K562 (cell line): ENCODE data around the gene WWOX. TPM values are rescaled to one million over a fixed set of nuclear protein-coding genes. Genes with fewer than 3 reads are reported as not detected.

Experiments used
- BMI1 ChIP-seq: fragments of 150-350 bp; IDR thresholded peaks from 2 replicates; pipeline ENCODE4 v1.6.1; 2014; ENCODE audit warnings: low read length
- CBFA2T2 ChIP-seq: fragments of 450-650 bp; conservative IDR thresholded peaks from 2 replicates; pipeline ENCODE4 v1.6.1; 2017; ENCODE audit warnings: mild to moderate bottlenecking
- EP300 ChIP-seq: IDR thresholded peaks from 2 replicates; pipeline ENCODE4 v1.6.1; 2012; ENCODE audit warnings: low read length, improper control_type of control experiment
- HMBOX1 ChIP-seq: sonication (generic); IDR thresholded peaks from 2 replicates; pipeline ENCODE4 v1.6.1; 2016
- HOXB6 ChIP-seq: fragments of 250-450 bp; sonication (Bioruptor Pico); IDR thresholded peaks from 2 replicates; pipeline ENCODE4 v1.5.1; 2022; ENCODE audit warnings: mild to moderate bottlenecking, borderline replicate concordance
- ID3 ChIP-seq, 2 experiments: fragments of 250-450 bp in 1 of 2; fragments of 450-650 bp in 1 of 2; sonication (Bioruptor Pico) in 1 of 2; IDR thresholded peaks; 2 replicates each; pipeline versions ENCODE4 v1.6.1 to v1.8.0; 2016 to 2021; ENCODE audit warnings: mild to moderate bottlenecking in 2 of 2, moderate library complexity in 2 of 2, missing compliant biosample characterization in 1 of 2, missing genetic modification characterization in 1 of 2
- JUND ChIP-seq, 2 experiments: IDR thresholded peaks; 2 replicates in 1 of 2; 3 replicates in 1 of 2; pipeline ENCODE4 v1.6.1; 2011; ENCODE audit warnings: borderline replicate concordance in 2 of 2, low read depth in 2 of 2, low read length in 2 of 2, improper control_type of control experiment in 1 of 2, missing biosample characterization in 1 of 2, missing genetic modification characterization in 1 of 2, missing genetic modification reagents in 1 of 2
- KDM1A ChIP-seq, 2 experiments: fragments of 450-650 bp; IDR thresholded peaks; 2 replicates each; pipeline ENCODE4 v1.6.1; 2016; ENCODE audit warnings: mild to moderate bottlenecking in 2 of 2
- NFIX ChIP-seq: fragments of 250-450 bp; sonication (Bioruptor Pico); IDR thresholded peaks from 2 replicates; pipeline ENCODE4 v1.4.0; 2020; ENCODE audit warnings: low read depth, mild to moderate bottlenecking, moderate library complexity
- POLR2G ChIP-seq: fragments of 200-400 bp; formaldehyde crosslinking; IDR thresholded peaks from 2 replicates; pipeline ENCODE4 v1.6.1; 2017; ENCODE audit warnings: low read depth, mild to moderate bottlenecking, antibody characterized with exemption, low read length, moderate library complexity
- TBP ChIP-seq: optimal IDR thresholded peaks from 2 replicates; pipeline ENCODE3; 2011; ENCODE audit warnings: low read depth, low read length, improper control_type of control experiment
- TCF7 ChIP-seq: sonication (generic); IDR thresholded peaks from 2 replicates; pipeline ENCODE4 v1.6.1; 2016; ENCODE audit warnings: antibody characterized with exemption, borderline replicate concordance
- TRIM24 ChIP-seq, 2 experiments: fragments of 450-650 bp; IDR thresholded peaks; 2 replicates each; pipeline ENCODE4 v1.6.1; 2016
- YBX1 ChIP-seq: fragments of 450-650 bp; IDR thresholded peaks from 2 replicates; pipeline ENCODE4 v1.7.1; 2016; ENCODE audit warnings: mild to moderate bottlenecking
- ZBTB5 ChIP-seq: fragments of 450-650 bp; IDR thresholded peaks from 2 replicates; pipeline ENCODE4 v1.6.1; 2017; ENCODE audit warnings: antibody characterized with exemption
- ZFX ChIP-seq: sonication (generic); formaldehyde crosslinking; IDR thresholded peaks from 2 replicates; pipeline ENCODE4 v1.8.0; 2022; ENCODE audit warnings: mild to moderate bottlenecking, missing genetic modification reagents, moderate library complexity
- ZMIZ1 ChIP-seq, 2 experiments: fragments of 150-350 bp in 1 of 2; IDR thresholded peaks; 2 replicates each; pipeline ENCODE4 v1.6.1; 2012 to 2016; ENCODE audit warnings: low read depth in 2 of 2, low read length in 2 of 2, mild to moderate bottlenecking in 1 of 2, moderate library complexity in 1 of 2
- ZNF174 ChIP-seq: fragments of 250-450 bp; sonication (Bioruptor Pico); IDR thresholded peaks from 2 replicates; pipeline ENCODE4 v1.4.0; 2020; ENCODE audit warnings: mild to moderate bottlenecking
- ZNF282 ChIP-seq: sonication (generic); formaldehyde crosslinking; IDR thresholded peaks from 2 replicates; pipeline ENCODE4 v1.8.1; 2023; ENCODE audit warnings: missing genetic modification reagents
- ZNF347 ChIP-seq: fragments of 450-650 bp; formaldehyde crosslinking; IDR thresholded peaks from 2 replicates; pipeline ENCODE4 v1.4.0; 2020; ENCODE audit warnings: low read depth, mild to moderate bottlenecking, moderate library complexity
- ZNF76 ChIP-seq: fragments of 250-450 bp; sonication (Bioruptor Pico); IDR thresholded peaks from 2 replicates; pipeline ENCODE4 v1.4.0; 2020; ENCODE audit warnings: mild to moderate bottlenecking, moderate library complexity, borderline replicate concordance
- polyA plus RNA-seq, 8 experiments: library from polyadenylated mRNA; depleted of rRNA in 4 of 8; stranded (reverse) in 5 of 8; unstranded in 3 of 8; fragments of >200 nt; fragmentation: Nextera tagmentation in 2 of 8; fragmentation: Illumina TruSeq in 1 of 8; extraction: Ambion mirVana in 2 of 8; extraction: Trizol in 1 of 8; gene quantifications; 2 replicates each; pipeline versions ENCODE4 v1.2.1 to v1.2.3, GENCODE V29; 2011 to 2014; ENCODE audit warnings: inconsistent platforms in 1 of 8, missing spikeins in 1 of 8
- total RNA-seq, 7 experiments: library from RNA; depleted of rRNA in 6 of 7; stranded (reverse); fragments of >200 nt in 6 of 7; fragmentation: Illumina TruSeq in 2 of 7; extraction: Trizol in 2 of 7; gene quantifications; 2 replicates each; pipeline versions ENCODE4 v1.2.1 to v1.2.3, GENCODE V29; 2011 to 2021; ENCODE audit warnings: low replicate concordance in 1 of 7

Gene WWOX
- total and polyA plus RNA-seq, 9 of the 15 experiments (the other 6 are each of a cell fraction or from before 2014, with no cell fraction given) = 1.6 to 22.7 (median 8.1) TPM

GRCh38 chr16:78443542-78444364 is 344.3 kb downstream of the WWOX start (continued):
- TF ChIP-seq CBFA2T2 (peak; percentile 64), NFIX (no peak), TRIM24 (IDR thresholded peaks at IDR 0.05) (0 out of 4 replicates have a peak, but pooled peaks of 1 of the 2 experiments have one; percentile 24), POLR2G (no peak), ZNF174 (CRISPR knock-in tag) (no peak), EP300 (peak; percentile 39; the same call in 1 of the 2 replicates), ZNF282 (CRISPR knock-in tag) (no peak), BMI1 (no peak), TBP (no peak), HMBOX1 (no peak), ID3 (CRISPR knock-in tag; IDR thresholded peaks at IDR 0.05) (no peak), ID3 (tag; IDR thresholded peaks at IDR 0.05) (no peak), JUND (IDR thresholded peaks at IDR 0.05; ENCODE audit: borderline replicate concordance, low read depth, low read length) (peak; percentile 63; the same call in 1 of the 2 replicates), JUND (tag; IDR thresholded peaks at IDR 0.05; ENCODE audit: borderline replicate concordance, low read depth, low read length) (no peak; the same call in 2 of the 3 replicates), ZNF76 (CRISPR knock-in tag) (no peak), ZBTB5 (no peak), TCF7 (no peak), HOXB6 (no peak), ZNF347 (CRISPR knock-in tag) (no peak), KDM1A (IDR thresholded peaks at IDR 0.05) (peak in 1 of 2 experiments; percentile 44; a peak in 2 of 4 replicates), YBX1 (no peak), ZMIZ1 (IDR thresholded peaks at IDR 0.05; ENCODE audit: low read depth in 2 of 2, low read length in 2 of 2) (no peak), ZFX (CRISPR knock-in tag) (no peak)
